Heart right ventricle (tissue), 16 donors: ENCODE results near the gene TEAD1. TPM values are rescaled to one million over a fixed set of nuclear protein-coding genes. Genes with fewer than 3 reads are reported as not detected.

Source experiments
- ATAC-seq, 8 donors: fragments of 200-7000 bp; cut with Tn5 transposase; one replicate each; pipeline ENCODE4 v1.9.1; 2020; ENCODE audit warnings: mild to moderate bottlenecking in 8 of 8, moderate library complexity in 8 of 8, moderate number of reproducible peaks in 1 of 8
- DNase-seq, 2 donors: peaks; one replicate each; pipeline ENCODE4 v3.0.0-alpha.2; 2020
- H3K27ac ChIP-seq, 10 donors: fragments of 200-600 bp; sonication (generic) in 2 of 10; one replicate each; pipeline versions ENCODE4 v1.5.0 to v1.8.0; 2020 to 2022; ENCODE audit warnings: mild to moderate bottlenecking in 3 of 10
- H3K27me3 ChIP-seq, 7 donors: fragments of 200-600 bp; one replicate each; pipeline ENCODE4 v1.8.0; 2021 to 2022; ENCODE audit warnings: mild to moderate bottlenecking in 2 of 7
- H3K36me3 ChIP-seq, 9 donors: fragments of 200-600 bp; sonication (generic) in 1 of 9; one replicate each; pipeline versions ENCODE4 v1.5.0 to v1.8.0; 2020 to 2022; ENCODE audit warnings: mild to moderate bottlenecking in 2 of 9
- H3K4me1 ChIP-seq, 9 donors: fragments of 200-600 bp; sonication (generic) in 1 of 9; one replicate each; pipeline versions ENCODE4 v1.5.0 to v1.8.0; 2020 to 2022; ENCODE audit warnings: mild to moderate bottlenecking in 4 of 9
- H3K4me3 ChIP-seq, 10 donors: fragments of 200-600 bp; sonication (generic) in 2 of 10; one replicate each; pipeline versions ENCODE4 v1.5.0 to v1.8.0; 2020 to 2022; ENCODE audit warnings: mild to moderate bottlenecking in 7 of 10, moderate library complexity in 2 of 10
- H3K9me3 ChIP-seq, 11 donors: fragments of 200-600 bp in 10 of 11; sonication (generic) in 2 of 11; one replicate each; pipeline versions ENCODE4 v1.5.0 to v1.8.0; 2013 to 2022; ENCODE audit warnings: mild to moderate bottlenecking in 2 of 11, control low read depth in 1 of 11, moderate library complexity in 1 of 11
- CTCF ChIP-seq, 9 donors: fragments of 200-600 bp; sonication (generic) in 2 of 9; IDR thresholded peaks; one replicate each; pipeline versions ENCODE4 v1.5.0 to v1.8.0; 2021 to 2022; ENCODE audit warnings: antibody characterized with exemption in 9 of 9, mild to moderate bottlenecking in 5 of 9, moderate library complexity in 1 of 9
- WGBS, 2 donors: extraction: QIAGEN DNeasy Blood & Tissue Kit; methylation state at CpG; one replicate each; pipeline ENCODE4 v1.1.7; 2013; ENCODE audit warnings: inconsistent platforms in 1 of 2; 5-methylcytosine and 5-hydroxymethylcytosine counted together
- intact Hi-C, 10 donors: fragments of 100-400 bp; cut with DNase I; formaldehyde crosslinking; loops; one replicate each; pipeline versions ENCODE4 v1.11.1 to v1.14.2; 2022
- polyA plus RNA-seq, 2 donors: library from polyadenylated mRNA; stranded (reverse); fragments of 200-250 nt; gene quantifications; one replicate each; pipeline ENCODE4 v1.2.3, GENCODE V29; 2013
- total RNA-seq, 10 donors: library from RNA; stranded (reverse); fragmentation: NEBNext Ultra II Directional in 3 of 10; extraction: Animal tissue kit (Norgen Biotek cat#: 25700) in 3 of 10; gene quantifications; one replicate each; pipeline versions ENCODE4 v1.2.1 to v1.2.4, GENCODE V29; 2021 to 2023
- donor health status: Arrhythmogenic right ventricular cardiomyopathy.
- donor health status: ischemic (EF 13 %, LVEDD 7.1; RV severe dilation, severe dysfunction).
- donor health status: healthy with polysubstance abuse.
- donor health status: DM: no; HTN: yes; CAD: no.
- donor health status: DM: no; HTN: no; CAD: no.
- donor health status: ischemic (EF 25% LVEDD 6.9; RV normal size, moderate dysfunction).
- donor health status: ischemic (EF 25% LVEDD 5.7; RV mildly dilated, moderate dysfunction).
- donor health status: healthy.
- donor health status: DM: yes; HTN: yes; CAD: no.
- donor health status: Ischemic cardiomyopathy.
- donor health status: ischemic (EF 35%, LVEDD 5.7; RV mildly dilated, moderate dysfunction).
- donor health status: nonischemic (EF 11% LVEDD 7.7; RV severe dilation, severe dysfunction).
- donor health status: DM: yes; HTN: yes; CAD: no.
- donor health status: PGD.
- donor health status: ischemic (EF 29% LVEDD 5.4; RV normal size, mild dysfunction).
- donor health status: nonischemic (EF 23%, LVEDD 6.1; RV moderate dilation, normal function).

The TEAD1 gene
- total and polyA plus RNA-seq, 12 donors, result 12.7 to 138 (median 116) TPM

- TF ChIP-seq CTCF (IDR thresholded peaks at IDR 0.05), result no peak
- H3K27me3 ChIP-seq, result no peaks in the 10 kb centered on the region
- DNase-seq (no peak), ATAC-seq (peak in 1 of 8 donors; percentile 21)
- peaks cover 0 to 59% (median 28%) of the 10 kb centered on the region in 9 donors for H3K4me1 ChIP-seq
- intact Hi-C loops, result no loop called here
- no peaks in the 10 kb centered on the region for H3K9me3 ChIP-seq
- H3K4me3 ChIP-seq, result no peak overlapping the region
- H3K27ac ChIP-seq, result no peak overlapping the region
- H3K36me3 ChIP-seq, result no peaks in the 10 kb centered on the region
- 66 to 78% methylated on average over 3 of the region's 3 CpGs for WGBS, 2 donors
Measured at GRCh38 chr11:12754582-12755234, 80.5 kb downstream of the TEAD1 start.

GRCh38 chr11:12755510-12756453, 81.6 kb downstream of the TEAD1 start:
- no peak for DNase-seq
- intact Hi-C loops, result no loop called here
- peaks cover 0 to 59% (median 28%) of the 10 kb centered on the region in 9 donors for H3K4me1 ChIP-seq
- 75% methylated on average over 9 of the region's 9 CpGs for WGBS, 2 donors
- no peak for TF ChIP-seq CTCF (IDR thresholded peaks at IDR 0.05)
- ATAC-seq, result no peak
- H3K36me3 ChIP-seq, result no peaks in the 10 kb centered on the region
- no peaks in the 10 kb centered on the region for H3K27me3 ChIP-seq
- H3K27ac ChIP-seq, result peak overlapping the region in 1 of 10 donors; percentile 19
- H3K9me3 ChIP-seq, result no peaks in the 10 kb centered on the region
- no peak overlapping the region for H3K4me3 ChIP-seq

- intact Hi-C loops, result no loop called here
- TF ChIP-seq CTCF (IDR thresholded peaks at IDR 0.05), result no peak
- Histone ChIP-seq H3K27ac (peak overlapping the region in 2 of 10 donors; percentile 19 to 28), H3K9me3 (no peaks in the 10 kb centered on the region), H3K36me3 (no peaks in the 10 kb centered on the region), H3K4me3 (no peak overlapping the region), H3K27me3 (no peaks in the 10 kb centered on the region), H3K4me1 (peaks cover 0 to 58% (median 28%) of the 10 kb centered on the region in 9 donors)
- ATAC-seq (peak in 2 of 8 donors; percentile 12 to 31), DNase-seq (no peak)
- WGBS, 2 donors, result 59 to 82% methylated on average over 1 of the region's 1 CpG
Measured at GRCh38 chr11:12756454-12756806, 82.2 kb downstream of the TEAD1 start.

- intact Hi-C loops, result no loop called here
- peak in 3 of 8 donors; percentile 25 to 38 (median 35) for ATAC-seq
- Histone ChIP-seq H3K27ac (peak overlapping the region in 3 of 10 donors; percentile 19 to 28 (median 19)), H3K4me3 (no peak overlapping the region), H3K36me3 (no peaks in the 10 kb centered on the region), H3K27me3 (no peaks in the 10 kb centered on the region), H3K4me1 (peaks cover 0 to 54% (median 28%) of the 10 kb centered on the region in 9 donors), H3K9me3 (no peaks in the 10 kb centered on the region)
- no peak for TF ChIP-seq CTCF (IDR thresholded peaks at IDR 0.05)
- no peak for DNase-seq
- WGBS, 2 donors, result 50 to 54% methylated on average over 3 of the region's 3 CpGs
Measured at GRCh38 chr11:12756867-12757266, 82.6 kb downstream of the TEAD1 start.
